ENCODE data around the gene CDH11. TPM values are rescaled to one million over a fixed set of nuclear protein-coding genes. Genes with fewer than 3 reads are reported as not detected.

CDH11 gene
- total RNA-seq, 4 donors from 2014 or later: 13.0 to 37.7 (median 27.8) TPM

- no peak for TF ChIP-seq POLR2A (IDR thresholded peaks at IDR 0.05)
- no peak for TF ChIP-seq CTCF (IDR thresholded peaks at IDR 0.05)
- Histone ChIP-seq H3K4me1 (no peaks in the 10 kb centered on the region), H3K27me3 (no peaks in the 10 kb centered on the region), H3K27ac (no peak overlapping the region), H3K4me3 (replicated peaks in 1 of 3) (no peak overlapping the region), H3K36me3 (no peaks in the 10 kb centered on the region), H3K9me3 (no peaks in the 10 kb centered on the region)
- 95 to 97% methylated on average over 2 of the region's 2 CpGs for whole genome bisulfite sequencing, 2 donors
- no peak for DNase-seq
- intact Hi-C loops (cut with DNase I): no loop called here
These were observed 26.7 kb downstream of the CDH11 start for GRCh38 chr16:65095090-65095728.

- H3K4me1 ChIP-seq: no peaks in the 10 kb centered on the region
- no peaks in the 10 kb centered on the region for H3K9me3 ChIP-seq
- TF ChIP-seq CTCF (IDR thresholded peaks at IDR 0.05): no peak
- TF ChIP-seq POLR2A (IDR thresholded peaks at IDR 0.05): no peak
- intact Hi-C loops (cut with DNase I): no loop called here
- no peaks in the 10 kb centered on the region for H3K36me3 ChIP-seq
- WGBS, 2 donors: 83 to 85% methylated on average over 1 of the region's 1 CpG
- H3K4me3 ChIP-seq (replicated peaks in 1 of 3): no peak overlapping the region
- no peak overlapping the region for H3K27ac ChIP-seq
- DNase-seq: no peak
- H3K27me3 ChIP-seq: no peaks in the 10 kb centered on the region
These were observed 27.9 kb downstream of the CDH11 start for GRCh38 chr16:65094009-65094408.

GRCh38 chr16:65083164-65083857 lies 38.6 kb downstream of the CDH11 start:
- no peaks in the 10 kb centered on the region for H3K27me3 ChIP-seq
- H3K4me3 ChIP-seq (replicated peaks in 1 of 3): no peak overlapping the region
- TF ChIP-seq POLR2A (IDR thresholded peaks at IDR 0.05): no peak
- TF ChIP-seq CTCF (IDR thresholded peaks at IDR 0.05): no peak
- H3K36me3 ChIP-seq: no peaks in the 10 kb centered on the region
- WGBS, 2 donors: 32 to 48% methylated on average over 2 of the region's 2 CpGs
- no peaks in the 10 kb centered on the region for H3K4me1 ChIP-seq
- DNase-seq: no peak
- H3K27ac ChIP-seq: no peak overlapping the region
- H3K9me3 ChIP-seq: no peaks in the 10 kb centered on the region
- intact Hi-C loops (cut with DNase I): no loop called here

GRCh38 chr16:65079549-65079948 lies 42.3 kb downstream of the CDH11 start:
- Histone ChIP-seq H3K27me3 (no peaks in the 10 kb centered on the region), H3K4me3 (replicated peaks in 1 of 3) (no peak overlapping the region), H3K9me3 (no peaks in the 10 kb centered on the region), H3K27ac (no peak overlapping the region), H3K36me3 (no peaks in the 10 kb centered on the region), H3K4me1 (no peaks in the 10 kb centered on the region)
- DNase-seq: no peak
- TF ChIP-seq CTCF (IDR thresholded peaks at IDR 0.05): no peak
- 86 to 89% methylated on average over 2 of the region's 2 CpGs for WGBS, 2 donors
- intact Hi-C loops (cut with DNase I): no loop called here

GRCh38 chr16:65077181-65077580 lies 44.7 kb downstream of the CDH11 start:
- DNase-seq: no peak
- H3K4me1 ChIP-seq: no peaks in the 10 kb centered on the region
- 89 to 97% methylated on average over 1 of the region's 1 CpG for WGBS, 2 donors
- no peaks in the 10 kb centered on the region for H3K9me3 ChIP-seq
- H3K27me3 ChIP-seq: no peaks in the 10 kb centered on the region
- no peaks in the 10 kb centered on the region for H3K36me3 ChIP-seq
- TF ChIP-seq POLR2A (IDR thresholded peaks at IDR 0.05) (no peak), CTCF (IDR thresholded peaks at IDR 0.05) (no peak)
- H3K27ac ChIP-seq: no peak overlapping the region
- intact Hi-C loops (cut with DNase I): no loop called here
- no peak overlapping the region for H3K4me3 ChIP-seq (replicated peaks in 1 of 3)

Data from thyroid gland (tissue), 4 donors.